Activated T-helper 9 cell treated with anti-CD3 and anti-CD28 coated beads, Interleukin-2, amount 50 U/mL, for 16 hours (primary cell): ENCODE results near the gene PLEKHH1.

Experiments
- DNase-seq: peaks from one replicate; pipeline ENCODE4 v3.0.0-alpha.2; 2020; ENCODE audit warnings: low read depth

Gene PLEKHH1

DNA sequence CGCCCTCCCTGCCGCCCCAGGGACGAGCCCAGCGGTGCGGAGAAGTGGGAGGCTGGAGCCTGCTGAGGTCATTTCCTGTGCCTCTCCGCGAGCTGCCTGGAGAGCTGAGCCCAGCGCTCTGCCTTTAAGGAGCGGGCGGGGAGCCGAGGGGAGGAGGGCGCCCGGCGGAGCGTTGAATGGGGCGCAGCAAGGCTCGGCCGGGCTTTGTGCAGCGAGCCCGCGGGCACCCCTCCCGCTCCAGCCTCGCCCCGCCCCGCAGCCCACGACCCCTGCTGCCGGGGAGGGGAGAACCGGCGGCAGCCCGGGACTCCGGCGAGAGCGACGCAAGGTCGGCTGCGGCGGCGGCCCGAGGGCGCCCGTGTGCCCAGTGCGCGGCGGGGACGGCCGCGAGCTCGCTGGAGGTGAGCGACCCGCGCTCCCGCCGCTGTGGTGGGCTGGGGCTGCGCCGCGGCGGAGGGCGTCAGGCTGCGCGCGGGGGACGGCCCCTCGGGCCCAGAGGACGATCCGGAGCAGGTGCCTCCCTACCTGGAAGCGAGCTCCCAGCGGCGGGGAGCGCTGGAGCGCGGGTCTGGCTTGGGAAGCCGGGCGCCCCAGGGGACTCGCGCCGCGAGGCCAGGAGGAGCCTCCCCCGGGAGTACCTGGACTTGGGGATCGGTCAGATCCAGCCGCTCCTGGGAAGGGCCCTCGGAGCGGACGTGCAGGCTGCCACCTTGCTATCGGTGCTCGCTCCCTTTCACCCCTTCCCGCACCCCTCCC, at the start of gene PLEKHH1:
TSS of gene PLEKHH1 (plus strand) at position 293 of the 756 bp plus-strand sequence. CDS start 8,578 bp downstream, outside the sequence.
- DNase-seq: peak; percentile 32

DNA sequence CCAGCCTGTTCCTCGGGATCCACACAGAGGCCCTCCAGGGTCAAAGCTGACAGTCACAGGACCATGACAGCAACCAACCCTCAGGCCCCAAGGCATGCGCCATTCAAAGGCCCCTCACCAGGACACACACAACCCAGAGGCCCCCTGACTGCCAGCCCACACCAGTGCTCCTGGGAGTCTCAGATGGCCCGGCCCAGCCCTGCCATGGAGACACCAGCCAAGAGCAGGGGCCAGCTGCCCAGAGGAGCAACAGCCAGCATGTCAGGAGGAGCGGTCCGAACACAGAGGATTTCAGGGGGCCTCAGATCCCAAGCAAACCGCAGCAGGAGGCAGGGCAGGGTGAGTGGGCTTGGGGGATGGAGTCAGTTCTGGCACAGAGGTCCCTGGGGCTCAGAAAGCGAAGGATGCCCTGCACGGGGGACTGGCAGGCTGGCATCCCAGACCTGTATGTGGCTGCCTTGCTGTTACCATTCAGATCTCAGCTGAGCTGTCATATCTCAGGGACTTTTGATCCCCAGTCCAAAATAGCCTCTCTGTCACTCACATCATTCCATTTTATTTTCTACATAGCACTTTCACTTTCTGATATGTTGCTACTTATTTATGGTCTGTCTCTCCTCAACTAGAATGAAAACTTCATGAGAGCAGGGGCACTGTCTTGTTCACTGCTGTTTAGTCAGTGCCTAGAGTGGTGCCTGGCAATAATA, 49.4 kb upstream of the PLEKHH1 start:
- DNase-seq: no peak

DNA sequence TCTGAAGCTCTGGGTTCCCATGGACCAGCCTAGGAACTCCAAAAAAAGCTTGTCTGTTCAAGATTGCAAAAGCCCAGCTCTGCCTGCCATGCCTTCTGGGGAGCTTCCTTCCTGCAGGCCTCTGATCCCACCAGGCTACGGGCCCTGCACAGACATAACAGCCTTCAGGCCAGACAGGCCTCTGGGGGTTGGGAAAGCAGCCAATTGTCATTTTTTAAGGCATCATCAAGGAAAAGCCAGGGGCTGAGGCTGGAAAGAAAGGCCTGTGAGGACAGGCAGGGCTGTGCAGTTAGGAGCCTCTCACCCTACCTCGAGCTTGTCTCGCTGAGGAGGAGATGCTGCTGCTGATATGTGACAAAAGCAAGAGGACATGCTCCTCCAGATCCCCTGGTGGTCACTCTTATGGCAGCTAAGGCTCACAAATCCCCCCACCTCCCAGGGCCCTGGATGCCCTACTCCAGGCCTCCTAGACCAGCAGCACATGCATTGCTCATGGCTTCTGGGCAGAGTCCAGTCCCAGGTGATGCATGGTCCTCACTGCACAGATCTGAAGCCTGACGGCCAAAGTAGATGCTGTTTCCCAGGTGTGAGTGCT, 47.5 kb upstream of the PLEKHH1 start:
- no peak for DNase-seq

DNA sequence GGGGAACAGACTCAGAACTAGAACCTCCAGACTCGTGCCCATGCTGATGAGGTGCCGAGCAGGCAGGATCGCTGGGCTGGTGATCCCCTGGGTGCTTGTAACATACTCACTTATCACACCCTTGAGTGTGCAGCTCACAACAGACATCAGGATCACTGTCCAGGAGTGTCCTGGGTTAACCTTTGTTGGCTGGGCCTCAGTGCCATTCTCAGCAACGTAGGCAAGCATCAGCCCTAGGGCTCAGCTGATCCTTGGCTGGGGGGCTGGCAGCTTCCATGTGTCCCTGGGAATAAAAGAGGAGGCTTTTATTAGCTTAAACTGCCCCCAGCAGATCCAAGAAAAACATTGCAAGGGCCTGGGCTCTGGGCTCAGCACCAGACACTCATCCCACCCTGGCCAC, 46.2 kb upstream of the PLEKHH1 start:
- DNase-seq: no peak

DNA sequence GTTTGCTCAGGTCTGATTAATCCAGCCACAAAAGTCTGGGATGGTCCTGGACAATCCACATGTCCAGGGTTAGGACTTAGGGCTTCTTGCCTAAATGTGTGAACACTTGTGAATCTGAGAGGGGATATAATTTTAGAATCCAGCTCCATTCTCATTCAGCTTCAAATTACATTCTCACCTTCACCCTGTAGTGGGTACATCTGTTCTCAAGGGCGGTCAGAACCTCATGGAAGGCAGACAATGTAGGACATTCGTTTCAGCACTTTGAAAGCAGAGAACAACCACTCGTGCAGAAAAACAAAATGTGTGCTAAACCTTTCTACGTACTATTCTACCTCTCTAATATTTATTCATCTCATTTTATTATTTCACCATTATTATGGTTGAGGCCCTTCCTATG, 45.8 kb upstream of the PLEKHH1 start:
- no peak for DNase-seq

DNA sequence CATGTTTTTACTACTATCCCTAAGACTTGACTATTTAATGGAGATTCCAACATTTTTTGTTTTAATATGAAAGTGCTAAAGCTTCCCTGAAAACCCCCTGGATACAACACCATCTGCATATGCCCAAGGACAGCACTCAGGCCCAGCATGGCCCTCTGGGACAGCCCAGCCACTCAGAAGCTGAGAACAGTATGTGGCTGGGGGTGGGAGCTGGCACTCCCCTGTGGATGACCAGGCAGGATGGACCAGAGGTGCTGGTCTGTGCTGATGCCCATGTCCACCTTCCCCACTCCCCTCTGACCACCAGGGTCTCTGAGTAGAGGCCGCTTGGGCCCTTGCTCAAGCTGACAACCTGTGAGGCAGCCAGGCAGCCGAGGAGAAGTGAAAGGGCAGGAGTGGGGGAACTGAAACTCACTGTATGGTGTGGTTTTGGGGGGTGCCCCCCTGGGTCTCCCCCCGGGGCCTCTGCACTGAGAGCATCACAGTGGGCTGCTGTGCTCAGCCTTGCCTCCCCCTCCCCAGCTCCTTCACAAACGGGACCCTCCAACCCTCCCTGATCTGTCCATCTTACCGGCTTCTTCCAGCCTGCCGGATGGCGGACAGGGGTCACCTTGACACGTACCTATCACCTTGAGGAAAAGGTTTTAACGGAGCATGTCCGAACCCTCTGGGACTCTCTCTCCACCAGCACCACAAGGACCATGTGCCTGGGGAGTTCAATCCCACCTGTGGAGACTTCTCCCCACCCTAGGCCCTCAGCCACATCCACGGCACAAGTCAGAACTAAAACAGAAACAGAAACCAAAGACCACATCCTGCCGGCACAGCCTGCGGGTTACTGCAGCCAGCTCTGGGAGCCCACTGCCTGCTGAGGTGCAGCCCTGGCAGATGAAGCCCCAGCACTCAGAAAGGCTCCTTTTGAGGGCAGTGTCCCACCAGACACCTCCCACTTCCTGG, 44.9 kb upstream of the PLEKHH1 start, which contains the start of gene TMEM229B:
TSS of gene TMEM229B (minus strand) at position 785 of the 957 bp plus-strand sequence. CDS start 14,798 bp downstream, outside the sequence.
- peak; percentile 54 for DNase-seq

DNA sequence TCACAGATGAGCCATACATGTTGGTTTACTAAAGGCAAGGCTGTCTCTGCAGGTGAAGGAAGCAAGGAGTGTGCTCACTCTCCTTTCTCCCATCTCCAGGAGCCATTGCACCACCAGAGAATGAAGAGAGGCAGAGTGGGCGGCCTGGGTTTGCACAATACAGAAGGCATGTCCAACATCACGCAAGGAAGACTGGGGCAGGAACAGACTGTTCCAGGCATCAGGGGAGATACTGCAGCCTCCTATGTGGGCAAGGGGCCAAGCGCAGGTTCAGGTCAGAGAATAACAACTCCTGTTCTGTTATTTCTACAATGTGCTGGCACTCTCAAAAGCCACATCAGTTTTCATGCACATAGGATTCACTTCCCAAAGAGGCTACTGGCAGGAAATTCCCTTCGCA, 42.9 kb upstream of the PLEKHH1 start:
- no peak for DNase-seq

DNA sequence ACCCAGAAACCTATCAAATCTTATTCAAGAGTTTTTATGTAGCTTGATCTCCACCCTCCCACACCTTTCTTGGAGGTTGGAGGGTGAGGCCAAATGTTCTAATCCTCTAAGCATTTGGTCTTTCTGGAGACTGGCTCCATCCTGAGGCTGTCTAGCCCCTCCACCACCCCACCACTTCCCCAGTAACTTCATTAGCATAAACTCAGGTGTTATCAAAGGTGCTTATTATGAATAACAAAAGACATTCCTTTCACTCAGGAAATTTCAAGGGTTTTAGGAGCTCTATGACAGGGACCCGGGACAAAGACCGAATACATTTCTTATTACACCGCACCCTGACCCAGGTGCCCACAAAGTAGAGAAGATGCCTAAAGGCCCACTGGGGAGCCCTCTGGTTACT, 41.8 kb upstream of the PLEKHH1 start:
- no peak for DNase-seq

DNA sequence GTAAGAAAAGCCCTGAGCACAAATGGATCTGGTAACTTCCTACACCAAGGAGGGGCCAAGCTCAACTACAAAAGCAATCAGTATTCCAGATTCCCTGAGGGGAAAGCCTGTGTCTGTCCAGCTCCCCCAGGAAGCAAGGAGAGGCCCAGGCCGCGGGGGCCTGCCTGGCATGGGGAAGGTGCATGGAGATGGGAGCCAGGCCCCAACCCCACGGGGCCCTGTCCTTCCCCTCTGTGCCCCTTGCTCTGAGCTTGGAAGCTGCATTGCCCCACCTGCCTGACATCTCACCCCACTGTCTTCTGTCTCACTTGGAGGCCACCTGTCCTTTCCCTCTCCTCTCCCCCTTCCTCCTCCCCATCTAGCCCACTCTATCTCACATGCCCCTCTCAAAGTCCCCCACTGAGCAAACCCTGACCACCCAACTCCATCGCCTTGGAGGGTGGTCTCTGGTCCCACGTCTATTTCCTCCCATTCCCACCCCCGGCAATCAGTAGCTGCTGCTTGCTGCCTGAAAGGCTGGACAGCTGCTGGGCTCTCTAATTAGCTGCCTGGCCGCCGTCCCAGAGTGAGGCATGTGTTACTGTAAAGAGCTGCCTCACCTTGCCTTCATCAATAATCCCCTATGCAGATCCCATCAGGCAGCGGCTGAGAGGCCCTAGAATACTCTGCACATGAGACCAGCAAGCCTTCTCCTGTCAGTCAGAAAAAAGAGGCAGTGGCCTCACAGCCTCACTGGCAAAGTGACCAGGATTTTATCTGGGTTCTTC, 41.2 kb upstream of the PLEKHH1 start:
- DNase-seq: no peak

DNA sequence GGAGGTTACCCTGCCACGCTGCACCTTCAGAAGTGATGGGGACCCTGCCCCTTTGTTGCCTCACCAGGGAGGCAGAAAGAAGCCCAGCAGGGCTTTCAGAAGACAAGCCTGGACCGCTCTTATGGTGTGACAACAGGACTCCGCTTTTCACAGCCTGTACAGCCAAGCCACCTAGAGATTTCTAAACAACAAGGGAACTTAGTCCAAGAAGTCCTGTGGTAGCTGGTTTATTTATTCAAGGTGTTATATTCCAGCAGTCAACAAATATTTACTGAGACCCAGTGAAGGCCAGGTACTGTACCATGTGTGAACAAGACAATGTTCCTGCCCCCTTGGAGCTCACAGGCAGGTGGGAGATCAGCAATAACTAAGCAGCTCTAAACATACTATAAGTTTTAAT, 40.6 kb upstream of the PLEKHH1 start:
- no peak for DNase-seq

DNA sequence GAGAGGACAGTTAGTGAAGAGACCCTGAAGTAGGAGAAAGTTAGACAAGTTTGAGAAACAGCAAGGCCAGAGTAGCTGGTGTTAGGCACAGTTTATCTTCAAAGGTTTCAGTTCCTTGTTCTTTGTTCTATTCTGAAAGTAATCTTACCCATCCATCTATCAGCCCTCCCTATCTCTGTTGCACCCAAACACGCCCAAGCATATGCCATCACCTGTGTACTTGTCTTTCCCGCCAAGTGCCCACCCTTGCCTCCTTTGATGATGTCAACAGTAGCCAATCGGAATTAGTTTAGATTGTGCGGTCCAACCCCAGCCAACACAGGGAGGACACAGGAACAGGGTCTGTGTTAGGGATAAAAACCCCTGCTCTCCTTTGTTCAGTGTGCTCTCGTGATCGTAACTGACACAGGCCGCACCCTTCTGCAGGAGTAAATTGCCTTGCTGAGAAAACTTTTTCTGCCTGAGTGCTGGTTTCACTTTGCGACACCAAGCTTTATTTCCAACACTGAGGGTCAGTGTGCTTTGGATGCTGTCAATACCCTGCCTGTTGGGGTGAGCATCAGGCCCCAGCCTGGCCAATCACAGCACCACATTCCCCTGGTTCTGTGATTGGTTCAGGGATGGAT, 39.9 kb upstream of the PLEKHH1 start:
- DNase-seq: no peak

DNA sequence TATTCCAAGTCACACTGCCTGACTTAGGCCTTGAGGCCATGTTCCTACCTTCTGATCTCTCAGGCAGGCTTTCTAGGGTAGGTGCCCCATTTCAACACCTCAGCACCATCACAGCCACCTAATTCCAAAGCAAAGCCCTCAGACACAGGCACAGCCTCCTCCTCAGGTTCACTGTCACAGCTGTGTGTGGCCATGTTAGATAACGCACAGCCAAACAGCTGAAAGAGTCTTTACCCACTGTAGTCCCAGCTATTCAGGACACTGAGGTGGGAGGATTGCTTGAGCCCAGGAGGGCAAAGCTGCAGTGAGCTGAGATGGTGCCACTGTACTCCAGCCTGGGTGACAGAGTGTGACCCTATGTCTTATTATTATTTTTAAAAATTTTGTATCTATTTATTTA, 37.3 kb upstream of the PLEKHH1 start:
- DNase-seq: no peak

DNA sequence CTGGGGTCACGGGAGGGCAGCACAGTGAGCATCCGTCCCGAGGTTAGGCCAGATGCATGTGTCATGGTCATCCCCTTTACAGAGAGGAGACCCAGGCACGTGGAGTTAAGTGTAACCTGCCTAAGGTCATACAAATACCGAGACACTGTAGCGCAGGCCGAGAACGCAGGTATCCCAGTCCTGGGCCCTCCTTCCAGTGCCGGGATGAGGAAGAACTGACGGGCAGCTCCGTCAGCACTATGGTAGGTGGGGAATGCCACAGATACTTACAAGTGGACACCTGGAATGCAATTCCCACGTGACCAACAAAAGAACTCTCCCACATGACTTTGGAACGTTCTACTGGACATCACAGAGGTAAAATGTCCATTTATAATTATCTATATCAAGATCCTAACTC, 35.9 kb upstream of the PLEKHH1 start:
- DNase-seq: no peak

DNA sequence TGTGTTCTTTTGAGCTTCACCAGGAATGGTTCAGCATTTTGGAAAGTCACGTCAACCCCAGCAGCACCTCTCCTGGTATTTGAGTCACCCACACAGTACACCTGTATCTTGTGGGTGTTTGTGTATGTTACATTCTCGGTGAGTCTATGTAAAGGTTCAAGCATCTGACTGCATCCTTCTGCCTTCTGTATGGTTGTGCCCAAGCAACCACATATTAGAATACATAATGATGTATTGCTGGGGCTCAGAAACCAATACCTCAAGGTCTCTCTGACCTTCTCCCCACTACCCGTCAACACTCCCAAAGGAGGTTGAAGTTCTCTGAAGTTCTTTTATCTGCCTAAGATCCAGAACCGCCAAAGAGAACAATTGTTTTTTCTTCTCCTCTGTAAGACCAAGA, 35.4 kb upstream of the PLEKHH1 start:
- DNase-seq: no peak

DNA sequence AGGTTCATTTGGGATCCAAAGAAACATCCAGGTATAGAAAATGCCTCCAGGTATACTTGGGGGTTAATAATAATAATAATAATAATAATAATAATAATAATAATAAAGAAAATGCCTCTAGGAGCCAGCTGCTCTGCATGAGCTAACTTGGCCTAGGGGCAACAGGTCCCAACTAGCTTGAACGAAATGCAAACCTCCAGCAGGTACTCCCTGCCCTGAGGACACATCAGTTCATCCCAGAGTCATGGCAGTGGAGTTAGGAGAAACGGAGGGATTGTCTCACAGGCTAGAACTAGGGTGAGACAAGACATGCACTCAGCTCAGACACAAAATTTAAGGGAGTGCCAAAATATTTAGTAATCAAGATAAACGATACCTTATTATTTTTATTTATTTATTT, 32.1 kb upstream of the PLEKHH1 start:
- DNase-seq: no peak

DNA sequence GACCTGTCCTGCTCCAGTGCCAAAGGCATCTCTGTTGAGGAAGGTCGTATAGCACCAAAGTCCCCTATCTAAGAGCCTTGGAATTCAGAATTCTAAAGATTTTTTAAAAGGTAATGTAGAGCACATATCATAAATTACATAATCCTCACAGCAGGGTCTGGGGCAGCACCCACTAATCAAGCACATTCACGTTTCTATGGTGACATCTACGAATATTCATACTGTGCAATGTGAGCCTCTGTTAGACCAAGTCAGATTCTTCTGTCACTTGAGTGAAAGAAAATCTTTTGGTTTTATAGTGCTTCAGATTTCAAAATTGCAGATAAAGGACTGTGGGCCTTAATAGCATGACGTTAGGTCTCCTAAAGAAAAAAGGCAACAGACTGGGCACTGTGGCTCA, 31.4 kb upstream of the PLEKHH1 start:
- no peak for DNase-seq

DNA sequence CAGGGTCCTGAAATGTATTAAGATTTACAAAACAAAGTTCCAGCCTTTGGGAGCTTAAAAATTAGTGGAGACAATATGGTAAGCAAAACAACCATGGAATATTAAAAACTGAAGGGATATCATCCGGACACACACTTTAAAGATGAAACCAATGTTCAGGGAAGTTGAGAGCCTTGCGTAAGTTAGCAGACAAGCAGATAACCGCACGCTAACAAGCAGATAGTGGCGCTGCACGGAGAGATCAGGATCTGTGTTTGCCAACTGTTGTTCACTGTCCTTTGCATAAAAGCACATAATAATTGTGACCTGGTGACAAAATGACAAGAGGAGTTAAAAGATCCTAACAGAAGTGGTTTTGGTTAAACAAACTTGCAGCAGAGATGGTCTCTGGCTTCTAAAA, 30.2 kb upstream of the PLEKHH1 start:
- no peak for DNase-seq

DNA sequence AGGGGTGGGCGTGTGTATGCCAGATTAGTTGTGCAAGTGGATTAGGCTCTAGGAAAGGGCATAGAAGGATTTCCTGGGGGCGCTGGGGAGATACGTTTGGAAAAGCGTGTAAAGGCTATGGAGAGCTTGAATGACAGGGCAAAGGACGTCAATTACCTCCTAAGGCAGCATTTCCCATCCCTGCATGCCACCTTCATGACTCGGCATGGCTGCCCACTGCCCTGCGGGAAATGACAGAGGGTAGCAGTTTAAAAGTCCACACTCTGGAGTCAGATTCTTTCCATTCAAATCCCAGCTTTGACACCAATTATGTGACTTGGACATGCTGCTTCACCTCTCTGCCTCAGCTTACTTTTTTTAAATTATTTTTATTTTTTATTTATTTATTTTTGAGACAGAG, 29.8 kb upstream of the PLEKHH1 start:
- DNase-seq: no peak

DNA sequence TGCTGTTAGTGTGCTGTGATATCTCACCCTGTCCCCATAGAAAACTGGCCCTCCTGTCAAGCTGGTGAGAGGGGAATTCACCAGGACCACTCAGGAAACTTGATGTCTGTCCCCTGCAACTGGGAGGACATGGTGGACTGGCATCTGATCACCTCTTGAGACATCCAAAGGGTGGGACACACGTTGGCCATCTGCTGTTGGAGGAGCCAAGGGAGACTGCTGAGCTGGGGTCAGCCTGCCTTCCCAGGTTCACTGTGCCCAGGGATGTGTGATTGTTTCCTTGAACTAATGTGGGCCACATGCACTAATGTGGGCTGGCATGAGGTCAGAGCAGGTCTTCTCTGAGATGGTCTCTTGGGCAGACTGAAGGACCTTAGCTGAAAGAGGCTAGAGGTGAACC, 27.8 kb upstream of the PLEKHH1 start:
- DNase-seq: no peak

DNA sequence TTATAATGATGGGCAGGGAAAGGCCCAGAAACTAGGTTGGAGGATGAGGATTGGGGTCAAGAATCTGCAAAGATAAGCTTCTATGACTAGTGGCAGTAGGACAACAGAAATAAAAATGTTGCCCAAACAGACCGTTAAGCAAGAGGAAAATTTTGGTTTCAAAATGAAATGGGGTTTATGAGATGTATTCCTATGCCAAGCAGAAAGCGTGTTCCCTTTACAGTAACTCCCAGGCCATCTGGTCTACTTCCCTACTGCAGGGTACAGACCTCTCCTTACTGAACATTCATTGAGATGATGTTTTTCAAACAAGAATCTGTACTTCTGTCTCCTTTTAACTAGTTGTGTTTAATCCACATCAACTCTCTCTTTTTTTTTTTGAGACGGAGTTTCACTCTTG, 24.1 kb upstream of the PLEKHH1 start:
- DNase-seq: no peak

DNA sequence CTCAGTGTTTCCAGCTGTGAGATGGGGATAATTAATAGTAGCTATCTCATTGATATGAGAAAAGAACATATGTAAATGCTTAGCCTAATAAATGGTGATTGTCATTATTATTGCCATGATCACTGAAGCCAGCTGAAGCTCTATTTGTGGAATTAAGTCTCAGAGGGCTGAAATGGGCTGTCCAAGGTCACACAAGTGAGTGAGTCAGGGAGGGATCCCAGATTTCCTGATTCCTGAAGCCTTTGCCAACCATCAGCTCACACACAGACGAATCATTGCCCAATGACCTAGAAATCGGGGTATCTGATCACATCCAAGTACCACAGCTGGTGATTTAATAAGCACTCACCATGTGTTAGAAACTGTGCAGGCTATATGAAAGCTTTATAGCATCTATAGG, 23.0 kb upstream of the PLEKHH1 start:
- no peak for DNase-seq
